Neural progenitor cell (in vitro differentiated cells): ENCODE results near the gene TNFSF11. TPM values are rescaled to one million over a fixed set of nuclear protein-coding genes. Genes with fewer than 3 reads are reported as not detected.
A peak's percentile ranks its signal among the peaks of the same experiment; 100 is the strongest.

Source experiments
- DNase-seq: peaks from one replicate; pipeline ENCODE4 v3.0.0-alpha.2; 2016; ENCODE audit warnings: low spot score
- H2AFZ ChIP-seq: fragments of 200-600 bp; sonication (generic); replicated peaks from 2 replicates; pipeline ENCODE4 v1.6.1; 2016; ENCODE audit warnings: antibody characterized with exemption
- H3F3A ChIP-seq: fragments of 200-600 bp; sonication (generic); 2 replicates; pipeline ENCODE4 v1.6.1; 2016; ENCODE audit warnings: antibody characterized with exemption, low read depth
- H3K27ac ChIP-seq: fragments of 200-600 bp; sonication (generic); 2 replicates; pipeline ENCODE4 v1.5.1; 2016; ENCODE audit warnings: mild to moderate bottlenecking
- H3K27me3 ChIP-seq: fragments of 200-600 bp; sonication (generic); 2 replicates; pipeline ENCODE4 v1.6.1; 2016; ENCODE audit warnings: mild to moderate bottlenecking, moderate library complexity
- H3K36me3 ChIP-seq: fragments of 200-600 bp; sonication (generic); 2 replicates; pipeline ENCODE4 v1.5.1; 2016
- H3K4me1 ChIP-seq: fragments of 200-600 bp; sonication (generic); 2 replicates; pipeline ENCODE4 v1.6.1; 2016; ENCODE audit warnings: mixed run types
- H3K4me2 ChIP-seq: fragments of 200-600 bp; sonication (generic); 2 replicates; pipeline ENCODE4 v1.6.1; 2016
- H3K4me3 ChIP-seq: fragments of 200-600 bp; sonication (generic); 2 replicates; pipeline ENCODE4 v1.5.1; 2016
- H3K79me2 ChIP-seq: fragments of 200-600 bp; sonication (generic); 2 replicates; pipeline ENCODE4 v1.6.1; 2016; ENCODE audit warnings: low read depth
- H3K9ac ChIP-seq: fragments of 200-600 bp; sonication (generic); 2 replicates; pipeline ENCODE4 v1.6.1; 2016
- H3K9me3 ChIP-seq: fragments of 200-600 bp; sonication (generic); 2 replicates; pipeline ENCODE4 v1.5.1; 2016; ENCODE audit warnings: low read depth
- H4K20me1 ChIP-seq: fragments of 200-600 bp; sonication (generic); 2 replicates; pipeline ENCODE4 v1.6.1; 2016; ENCODE audit warnings: low read depth
- H3K27ac Mint-ChIP-seq: 3 replicates; pipeline ENCODE4 v1.8.0; 2021; ENCODE audit warnings: mixed read lengths
- H3K27me3 Mint-ChIP-seq: 2 replicates; pipeline ENCODE4 v1.8.0; 2022; ENCODE audit warnings: low read depth, mild to moderate bottlenecking, inconsistent platforms, moderate library complexity, mixed read lengths; ENCODE audit not compliant: insufficient read depth
- H3K36me3 Mint-ChIP-seq: 3 replicates; pipeline ENCODE4 v1.8.0; 2021; ENCODE audit warnings: mixed read lengths
- H3K4me1 Mint-ChIP-seq: 3 replicates; pipeline ENCODE4 v1.8.0; 2021; ENCODE audit warnings: mixed read lengths
- H3K4me3 Mint-ChIP-seq: 3 replicates; pipeline ENCODE4 v1.8.0; 2021; ENCODE audit warnings: mild to moderate bottlenecking, moderate library complexity, mixed read lengths
- H3K9me3 Mint-ChIP-seq: 3 replicates; pipeline ENCODE4 v1.8.0; 2020; ENCODE audit warnings: mixed read lengths
- CTCF ChIP-seq: fragments of 200-600 bp; sonication (generic); IDR thresholded peaks from 2 replicates; pipeline ENCODE4 v1.5.1; 2017; ENCODE audit warnings: antibody characterized with exemption, mild to moderate bottlenecking
- EZH2 ChIP-seq: fragments of 200-600 bp; sonication (generic); IDR thresholded peaks from 2 replicates; pipeline ENCODE4 v1.6.1; 2017; ENCODE audit warnings: antibody characterized with exemption, mild to moderate bottlenecking, moderate library complexity
- EZH2phosphoT487 ChIP-seq: fragments of 200-600 bp; sonication (generic); IDR thresholded peaks from 2 replicates; pipeline ENCODE4 v1.6.1; 2017; ENCODE audit warnings: antibody characterized with exemption
- total RNA-seq: library from RNA; depleted of rRNA; stranded (reverse); fragments of >200 nt; gene quantifications from 2 replicates; pipeline ENCODE4 v1.2.3, GENCODE V29; 2015; ENCODE audit warnings: low replicate concordance

The TNFSF11 gene
- total RNA-seq, 1 donor from 2014 or later: 0.21 TPM

DNA sequence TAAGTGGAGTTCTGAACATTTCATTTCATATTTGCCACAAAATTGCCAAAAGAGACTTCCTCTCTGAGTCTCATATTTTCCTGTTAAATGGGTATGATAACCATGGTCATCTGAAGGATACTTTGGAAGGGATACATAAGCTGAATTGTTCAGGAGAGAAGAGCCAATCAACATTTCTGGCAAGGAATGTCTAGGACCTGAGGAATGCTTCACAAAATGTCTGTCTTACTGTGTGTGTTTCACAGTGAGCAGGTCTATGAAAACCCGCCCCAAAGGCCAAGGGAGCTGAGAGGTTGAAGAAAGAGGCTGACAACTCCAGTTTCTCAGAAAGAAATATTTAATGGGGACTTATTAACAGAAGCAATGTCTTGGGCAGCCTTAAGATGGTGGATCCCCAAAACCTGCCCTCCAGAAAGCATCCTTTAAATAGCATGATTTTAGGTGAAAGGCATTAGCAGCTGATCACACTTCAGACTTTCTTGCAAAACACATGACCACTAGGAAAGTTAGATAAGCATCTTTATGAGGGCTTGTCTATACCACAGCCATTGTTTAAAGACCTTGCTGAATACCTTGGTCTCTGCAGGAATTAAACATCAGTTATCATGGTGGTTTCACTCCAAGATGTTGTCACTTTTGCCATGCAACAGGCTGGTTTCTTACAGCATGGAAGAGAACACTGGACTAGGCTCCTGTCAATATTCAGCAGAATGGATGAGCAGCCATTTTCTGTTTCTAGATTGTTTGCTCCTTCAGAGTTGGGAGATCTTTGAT, 78.9 kb downstream of the TNFSF11 start:
- H3K9me3 Mint-ChIP-seq: no peaks in the 10 kb centered on the region
- no peaks in the 10 kb centered on the region for H3K36me3 Mint-ChIP-seq
- Histone ChIP-seq H3F3A (peaks cover 14% of the 10 kb centered on the region), H3K79me2 (no peaks in the 10 kb centered on the region), H4K20me1 (no peaks in the 10 kb centered on the region), H3K4me2 (no peak overlapping the region), H3K27ac (no peak overlapping the region), H3K9ac (no peak overlapping the region), H3K27me3 (no peaks in the 10 kb centered on the region), H2AFZ (peak overlapping the region; percentile 34), H3K9me3 (no peaks in the 10 kb centered on the region), H3K4me1 (peaks cover 43% of the 10 kb centered on the region), H3K36me3 (no peaks in the 10 kb centered on the region), H3K4me3 (no peak overlapping the region)
- peaks cover 4% of the 10 kb centered on the region for H3K27me3 Mint-ChIP-seq
- DNase-seq: no peak
- TF ChIP-seq EZH2phosphoT487: no peak
- TF ChIP-seq CTCF: no peak
- no peak for TF ChIP-seq EZH2
- H3K4me1 Mint-ChIP-seq: peaks cover 11% of the 10 kb centered on the region
- no peak overlapping the region for H3K4me3 Mint-ChIP-seq
- H3K27ac Mint-ChIP-seq: no peak overlapping the region

- Histone ChIP-seq H3K79me2 (no peaks in the 10 kb centered on the region), H3K4me2 (no peak overlapping the region), H3K27me3 (no peaks in the 10 kb centered on the region), H3K4me1 (peaks cover 48% of the 10 kb centered on the region), H3K27ac (no peak overlapping the region), H3K9ac (no peak overlapping the region), H3F3A (peaks cover 14% of the 10 kb centered on the region), H2AFZ (peak overlapping the region; percentile 75), H3K36me3 (no peaks in the 10 kb centered on the region), H3K4me3 (no peak overlapping the region), H3K9me3 (no peaks in the 10 kb centered on the region), H4K20me1 (no peaks in the 10 kb centered on the region)
- no peak for DNase-seq
- H3K27me3 Mint-ChIP-seq: no peaks in the 10 kb centered on the region
- H3K4me3 Mint-ChIP-seq: no peak overlapping the region
- H3K27ac Mint-ChIP-seq: no peak overlapping the region
- no peaks in the 10 kb centered on the region for H3K9me3 Mint-ChIP-seq
- H3K4me1 Mint-ChIP-seq: peaks cover 11% of the 10 kb centered on the region
- no peaks in the 10 kb centered on the region for H3K36me3 Mint-ChIP-seq
- TF ChIP-seq EZH2phosphoT487: no peak
- no peak for TF ChIP-seq CTCF
- no peak for TF ChIP-seq EZH2
Observed at GRCh38 chr13:42653679-42654078, 79.7 kb downstream of the TNFSF11 start.

DNA sequence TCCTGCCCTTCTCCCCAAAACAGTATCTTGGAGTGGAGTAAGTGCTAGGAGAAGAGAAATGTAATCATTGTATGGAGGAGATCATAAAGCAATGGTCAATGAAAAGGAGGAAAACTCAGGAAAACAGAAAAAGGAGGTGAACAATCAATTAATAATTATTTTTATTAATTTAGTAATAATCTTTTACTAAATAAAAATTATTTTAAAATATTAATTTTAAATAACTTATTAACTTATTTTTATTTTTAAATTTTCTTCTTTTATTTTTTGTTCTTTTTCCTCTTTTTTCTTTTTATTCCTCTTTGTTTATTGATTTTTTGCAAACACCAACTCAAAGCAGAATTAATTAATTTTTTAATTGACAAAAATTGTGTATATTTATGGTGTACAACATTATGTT, 80.3 kb downstream of the TNFSF11 start:
- Histone ChIP-seq H3F3A (peaks cover 14% of the 10 kb centered on the region), H3K9ac (no peak overlapping the region), H3K9me3 (no peaks in the 10 kb centered on the region), H3K4me2 (no peak overlapping the region), H3K36me3 (no peaks in the 10 kb centered on the region), H3K4me1 (peaks cover 48% of the 10 kb centered on the region), H3K4me3 (no peak overlapping the region), H4K20me1 (no peaks in the 10 kb centered on the region), H3K27ac (no peak overlapping the region), H2AFZ (peak overlapping the region; percentile 75), H3K79me2 (no peaks in the 10 kb centered on the region), H3K27me3 (no peaks in the 10 kb centered on the region)
- TF ChIP-seq CTCF: no peak
- no peak for TF ChIP-seq EZH2
- no peak for TF ChIP-seq EZH2phosphoT487
- no peak overlapping the region for H3K27ac Mint-ChIP-seq
- peaks cover 11% of the 10 kb centered on the region for H3K4me1 Mint-ChIP-seq
- no peaks in the 10 kb centered on the region for H3K27me3 Mint-ChIP-seq
- H3K4me3 Mint-ChIP-seq: no peak overlapping the region
- no peaks in the 10 kb centered on the region for H3K9me3 Mint-ChIP-seq
- no peak for DNase-seq
- no peaks in the 10 kb centered on the region for H3K36me3 Mint-ChIP-seq
